CD4-positive, alpha-beta T cell treated with Interleukin-4 for 4 hours (primary cell): ENCODE data around the gene AVEN.
"Not testable (repeated sequence)": the region's sequence is repeated elsewhere in the genome, so short reads cannot be mapped to it uniquely, and the experiment has no call there.

Source experiments
- DNase-seq: peaks from one replicate; pipeline ENCODE4 v3.0.0-alpha.2; 2020

Gene AVEN

GRCh38 chr15:34038871-34039789 lies at the start of gene AVEN:
Gene AVEN (minus strand): TSS chr15:34039204. CDS start chr15:34039046, 158 bp downstream.
- peak; percentile 44 for DNase-seq

- no peak for DNase-seq
Observed at GRCh38 chr15:34085746-34086145, 46.7 kb upstream of the AVEN start.

GRCh38 chr15:34084086-34084485 lies 45.1 kb upstream of the AVEN start:
- DNase-seq, result no peak

DNA sequence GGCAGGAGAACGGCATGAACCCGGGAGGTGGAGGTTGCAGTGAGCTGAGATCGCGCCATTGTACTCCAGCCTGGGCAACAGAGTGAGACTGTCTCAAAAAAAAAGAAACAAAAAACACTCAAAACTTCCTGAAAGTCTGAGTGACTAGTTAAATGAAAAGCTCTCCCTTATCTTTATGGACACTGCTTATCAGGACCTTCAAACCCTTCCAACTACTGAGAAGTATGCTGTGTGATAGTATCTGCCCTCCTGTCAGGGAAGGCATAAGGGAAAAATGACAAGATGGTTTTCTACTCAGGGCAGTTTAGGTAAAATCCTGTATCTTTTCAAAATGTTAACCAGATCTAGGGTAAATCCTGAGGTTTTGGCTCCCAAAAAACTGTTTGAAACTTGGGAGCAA lies 40.9 kb upstream of the AVEN start:
- DNase-seq, result no peak

DNA sequence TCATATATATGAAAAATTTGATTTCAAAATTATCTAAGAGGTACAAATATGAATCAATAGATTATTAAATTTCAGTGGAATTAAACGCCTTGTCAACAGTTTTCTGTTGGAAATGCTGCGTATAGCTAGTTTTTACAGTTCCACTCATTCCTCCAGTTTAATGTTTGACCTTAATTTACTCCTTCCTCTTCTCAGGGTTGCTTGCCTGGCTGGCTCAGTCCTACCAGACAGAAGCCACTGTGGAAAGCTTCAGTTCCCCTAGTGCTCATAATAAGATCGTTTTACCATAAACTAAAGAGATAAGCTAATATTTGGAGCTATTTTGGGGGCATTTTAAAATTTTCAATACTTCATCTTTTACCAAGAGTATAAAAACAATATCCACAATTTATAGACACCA lies 39.9 kb upstream of the AVEN start:
- no peak for DNase-seq

DNA sequence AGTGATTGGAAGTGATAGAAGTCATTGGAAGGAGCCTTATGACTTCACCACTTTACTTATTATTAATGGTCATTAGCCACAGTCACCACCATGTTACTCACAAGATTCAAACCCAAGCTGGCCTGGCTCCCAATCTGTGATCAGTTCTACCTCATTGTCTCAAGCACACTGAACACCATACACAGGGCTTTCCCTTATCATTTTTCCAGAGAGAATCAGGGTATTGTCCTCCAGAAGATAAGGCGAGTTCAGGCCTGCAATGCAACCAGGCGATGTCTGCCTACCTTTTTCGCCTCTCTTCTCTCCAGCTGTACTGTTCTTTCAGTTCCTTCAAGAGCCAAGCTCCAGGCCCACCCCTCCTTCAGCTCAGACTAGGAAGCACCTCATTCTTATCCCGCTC lies 37.8 kb upstream of the AVEN start:
- DNase-seq, result no peak

DNA sequence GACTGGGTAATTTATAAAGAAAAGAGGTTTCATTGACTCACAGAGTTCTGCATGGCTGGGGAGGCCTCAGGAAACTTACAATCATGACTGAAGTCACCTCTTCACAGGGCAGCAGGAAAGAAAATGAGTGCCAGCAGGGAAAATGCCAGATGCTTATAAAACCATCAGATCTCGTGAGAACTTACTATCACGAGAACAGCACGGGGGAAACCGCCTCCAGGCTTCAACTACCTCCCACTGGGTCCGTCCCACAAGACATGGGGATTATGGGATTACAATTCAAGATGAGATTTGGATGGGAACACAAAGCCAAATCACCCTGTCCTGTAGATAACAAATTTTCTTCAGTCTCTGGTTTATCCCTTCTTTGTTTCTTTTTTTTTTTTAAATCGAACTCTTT lies 31.0 kb upstream of the AVEN start:
- no peak for DNase-seq

GRCh38 chr15:34065941-34066340 lies 26.9 kb upstream of the AVEN start:
- no peak for DNase-seq

GRCh38 chr15:34065261-34065660 lies 26.3 kb upstream of the AVEN start:
- DNase-seq, result no peak

- no peak for DNase-seq
Observed at GRCh38 chr15:34064438-34064837, 25.4 kb upstream of the AVEN start.

GRCh38 chr15:34059946-34060345 lies 20.9 kb upstream of the AVEN start:
- no peak for DNase-seq

DNA sequence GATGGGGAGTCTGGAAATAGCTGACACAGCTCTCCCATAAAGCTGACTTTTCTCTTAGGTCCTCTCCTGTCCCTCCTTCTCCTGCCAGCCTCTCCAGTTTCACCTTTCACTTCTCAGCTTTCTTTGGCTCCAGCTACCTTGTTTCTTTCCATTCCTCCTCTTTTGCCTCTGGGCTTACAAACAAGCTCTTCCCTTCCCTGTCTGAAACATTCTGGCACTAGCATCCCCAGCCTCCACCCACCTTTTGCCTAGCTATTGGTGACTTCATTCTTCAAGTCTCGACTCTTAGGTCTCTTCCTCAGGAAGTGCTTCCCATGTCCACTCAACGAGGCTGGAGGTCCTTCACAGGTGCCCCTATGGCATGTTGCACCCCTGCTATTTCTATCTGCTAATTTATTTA lies 20.5 kb upstream of the AVEN start:
- DNase-seq, result no peak

GRCh38 chr15:34056911-34057310 lies 17.9 kb upstream of the AVEN start:
- no peak for DNase-seq

DNA sequence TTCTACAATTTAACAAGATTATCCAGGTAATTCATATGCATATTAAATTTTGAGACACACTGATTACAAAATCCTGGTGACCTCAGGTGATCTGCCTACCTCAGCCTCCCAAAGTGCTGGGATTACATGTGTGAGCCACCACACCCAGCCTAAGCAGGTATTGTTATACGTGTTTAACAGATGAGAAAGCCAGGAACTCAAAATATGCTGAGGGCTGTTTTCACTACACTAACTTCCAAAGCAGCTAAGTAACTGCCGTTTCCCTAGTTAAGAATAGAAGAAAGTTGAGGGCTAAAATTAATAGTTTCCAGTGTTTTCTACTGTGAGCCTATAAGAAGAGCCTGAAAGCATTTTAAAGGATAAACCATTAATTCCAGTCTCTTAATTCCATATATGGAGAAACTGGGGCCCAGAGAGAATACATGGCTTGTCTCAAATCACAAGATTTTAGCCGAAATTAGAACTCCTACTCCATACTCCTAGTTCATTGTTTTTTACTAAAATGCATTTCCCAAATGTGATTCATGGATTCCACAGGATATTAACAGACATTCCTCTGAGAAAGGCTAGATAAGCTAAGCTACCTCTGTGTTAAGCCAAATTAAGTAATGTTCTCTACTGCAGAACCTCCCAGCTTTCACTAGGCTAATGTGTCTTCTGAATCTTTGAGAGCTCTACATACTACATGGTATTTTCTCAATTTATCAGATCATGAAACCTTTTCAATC lies 17.0 kb upstream of the AVEN start:
- no peak for DNase-seq

- no peak for DNase-seq
Observed at GRCh38 chr15:34054081-34054707, 15.2 kb upstream of the AVEN start.

DNA sequence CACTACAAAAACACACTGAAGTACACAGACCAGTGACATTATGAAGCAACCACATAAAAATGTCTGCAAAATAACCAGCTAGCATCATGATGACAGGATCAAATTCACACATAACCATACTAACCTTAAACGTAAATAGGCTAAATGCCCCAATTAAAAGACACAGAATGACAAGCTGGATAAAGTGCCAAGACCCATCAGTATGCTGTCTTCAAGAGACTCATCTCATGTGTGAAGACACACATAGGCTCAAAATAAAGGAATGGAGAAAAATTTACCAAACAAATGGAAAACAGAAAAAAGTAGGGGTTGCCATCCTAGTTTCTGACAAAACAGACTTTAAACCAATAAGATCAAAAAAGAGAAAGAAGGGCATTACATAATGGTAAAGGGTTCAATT lies 11.4 kb upstream of the AVEN start:
- DNase-seq, result not testable (repeated sequence)

DNA sequence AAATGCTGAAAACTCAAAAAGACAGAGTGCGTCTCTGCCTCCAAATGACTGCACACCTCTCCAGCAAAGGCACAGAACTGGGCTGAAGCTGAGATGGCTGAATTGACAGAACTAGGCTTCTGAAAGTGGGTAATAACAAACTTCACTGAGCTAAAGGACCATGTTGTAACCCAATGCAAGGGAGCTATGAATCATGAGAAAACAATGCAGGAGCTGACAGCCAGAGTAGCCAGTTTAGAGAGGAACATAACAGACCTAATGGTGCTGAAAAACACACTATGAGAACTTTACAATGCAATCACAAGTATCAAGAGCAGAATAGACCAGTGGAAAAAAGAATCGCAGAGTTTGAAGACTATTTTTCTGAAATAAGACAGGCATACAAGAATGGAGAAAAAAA lies 10.1 kb upstream of the AVEN start:
- DNase-seq, result no peak

- no peak for DNase-seq
Observed at GRCh38 chr15:34047893-34048775, 9.1 kb upstream of the AVEN start.

DNA sequence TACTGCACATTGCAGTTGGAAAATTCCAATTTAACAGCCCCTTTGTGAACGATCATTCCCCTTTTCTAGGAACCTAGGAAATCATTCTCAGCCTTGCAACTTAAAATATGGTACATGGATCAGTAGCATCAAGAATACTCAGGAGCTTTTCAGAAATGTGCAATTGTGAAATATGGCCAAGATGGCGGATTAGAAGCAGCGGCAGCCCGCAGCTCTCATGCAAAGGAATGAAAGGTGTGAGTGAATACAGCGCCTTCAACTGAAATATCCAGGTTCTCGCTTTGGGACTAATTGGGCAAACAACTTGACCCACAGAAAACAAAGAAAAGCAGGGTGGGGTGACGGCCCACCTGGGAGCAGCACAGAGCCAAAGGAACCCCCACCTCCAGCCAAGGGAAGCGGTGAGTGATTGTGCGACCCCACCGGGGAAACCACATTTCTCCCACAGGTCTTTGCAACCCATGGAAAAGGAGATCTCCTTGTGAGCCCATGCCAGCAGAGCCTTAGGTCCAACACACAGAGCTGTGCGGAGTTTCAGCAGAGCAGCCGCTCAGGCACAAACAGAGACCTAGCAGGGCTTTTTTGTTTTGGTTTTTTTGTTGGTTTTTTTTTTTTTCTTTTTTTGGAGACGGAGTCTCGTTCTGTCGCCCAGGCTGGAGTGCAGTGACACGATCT lies 7.6 kb upstream of the AVEN start:
- DNase-seq, result no peak

DNA sequence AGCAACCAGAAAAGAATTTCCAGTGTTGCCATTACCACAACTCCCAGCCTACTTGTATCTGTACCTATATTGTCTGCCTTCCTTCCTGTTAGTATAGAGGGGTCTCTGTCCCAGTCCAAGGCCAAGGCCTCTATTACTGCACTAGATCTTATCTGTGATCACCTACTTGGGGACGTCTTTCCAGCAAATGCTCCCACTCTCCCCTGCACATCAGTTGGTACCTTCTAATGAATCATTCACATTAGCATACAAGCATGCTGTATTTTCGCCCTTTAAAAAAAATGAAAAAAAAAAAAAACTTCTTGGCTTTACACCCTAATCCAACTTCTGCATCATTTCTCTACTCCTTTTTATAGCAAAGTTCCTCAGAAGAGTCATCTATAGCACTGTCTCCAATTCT lies 4.8 kb upstream of the AVEN start:
- DNase-seq, result no peak

- DNase-seq, result no peak
Observed at GRCh38 chr15:34043391-34043790, 4.4 kb upstream of the AVEN start.

DNA sequence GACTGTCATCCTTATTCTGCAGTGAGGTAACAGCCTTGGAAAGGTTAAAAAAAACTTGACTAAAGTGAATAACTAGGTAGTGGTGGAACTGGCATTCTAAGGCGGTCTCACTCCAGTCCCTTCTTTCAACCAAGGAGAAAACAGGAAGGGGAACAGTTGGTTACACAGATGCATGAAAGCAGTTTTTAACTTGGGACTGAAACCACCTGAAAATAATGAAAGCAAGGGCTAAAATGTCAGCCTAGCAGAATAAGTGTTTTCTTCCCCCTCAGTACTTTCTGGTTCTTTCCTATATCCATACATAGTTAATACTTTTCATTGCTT lies 748 bp upstream of the AVEN start:
- DNase-seq, result no peak
